NOMO-1 treated with dmso at 0.1 percent for 144 hours (cell line): Measurements from ENCODE around the gene GPS1.

ENCODE experiments used
- DNase-seq: peaks from one replicate; lab custom pipeline; 2025; ENCODE audit not compliant: unreplicated experiment; lab: John Stamatoyannopoulos, UW

The GPS1 gene

DNA sequence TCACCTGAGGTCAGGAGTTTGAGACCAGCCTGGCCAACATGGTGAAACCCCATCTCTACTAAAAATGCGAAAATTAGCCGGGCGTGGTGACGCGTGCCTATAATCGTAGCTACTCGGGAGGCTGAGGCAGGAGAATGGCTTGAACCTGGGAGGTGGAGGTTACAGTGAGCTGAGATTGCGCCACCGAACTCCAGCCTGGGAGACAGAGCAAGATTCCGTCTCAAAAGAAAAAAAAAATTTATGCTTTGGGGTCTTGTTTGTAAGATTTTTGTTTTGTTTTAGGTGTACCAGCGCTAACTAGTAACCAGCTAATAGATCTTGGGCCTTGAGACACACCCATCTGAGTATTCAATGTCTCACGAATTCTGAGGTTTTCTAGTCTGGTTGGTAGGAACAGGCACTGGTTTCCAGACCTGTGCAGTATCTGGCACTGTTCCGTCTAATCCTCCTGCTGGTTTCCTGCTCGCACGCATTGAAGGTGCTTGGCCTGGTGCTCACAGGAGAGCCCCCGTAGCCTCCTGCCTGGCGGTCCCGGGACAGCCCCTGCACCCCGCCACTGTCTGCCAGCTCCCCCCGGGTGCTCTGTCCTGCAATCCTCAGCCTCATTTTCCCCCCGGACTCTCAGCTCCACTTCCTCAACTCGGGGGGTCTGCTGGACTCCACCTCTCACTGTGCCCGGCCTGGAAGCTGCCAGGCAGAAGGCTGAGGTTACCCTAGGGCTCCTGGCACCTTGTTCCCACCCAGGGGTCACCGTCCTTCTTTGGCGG lies 24.5 kb downstream of the GPS1 start:
- DNase-seq: no peak

DNA sequence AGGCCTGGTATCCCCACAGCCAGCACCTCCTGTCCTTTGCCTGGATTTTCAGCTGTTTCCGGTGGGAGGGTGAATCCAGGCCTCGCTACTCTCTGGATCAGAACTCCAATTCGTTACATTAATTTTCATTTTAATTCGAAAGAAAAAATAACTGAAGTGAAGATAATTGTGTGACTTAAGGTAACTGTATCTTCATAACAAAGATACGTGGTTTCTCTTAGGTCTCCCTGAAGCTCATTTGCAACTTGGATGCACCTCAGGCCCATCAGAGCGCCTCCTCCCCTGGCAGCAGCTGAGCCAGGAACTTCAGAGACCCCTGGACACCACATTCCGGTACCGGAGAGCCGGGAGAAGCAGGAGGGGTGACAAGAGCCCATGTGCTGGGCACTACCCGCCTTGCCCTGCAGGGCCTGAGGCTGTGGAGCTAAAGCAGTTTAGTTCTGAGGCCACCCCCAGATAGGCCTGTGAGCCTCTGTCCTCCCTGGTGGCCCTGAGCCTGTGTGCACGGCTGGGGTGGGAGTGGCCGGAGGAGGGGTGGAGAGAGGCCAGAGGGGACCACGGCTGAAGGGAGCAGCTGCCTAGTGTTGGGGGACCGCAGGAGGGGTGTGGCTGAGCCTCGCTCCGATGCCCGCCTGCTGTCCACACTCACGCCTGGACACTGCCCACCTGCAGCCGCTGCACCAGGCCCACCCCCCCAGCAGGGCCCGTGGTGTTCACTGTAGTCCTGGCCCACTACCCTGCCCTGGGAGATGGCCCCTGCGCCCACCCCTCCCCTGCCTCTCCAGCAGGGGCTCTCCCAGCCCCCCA lies 25.3 kb downstream of the GPS1 start:
- no peak for DNase-seq

DNA sequence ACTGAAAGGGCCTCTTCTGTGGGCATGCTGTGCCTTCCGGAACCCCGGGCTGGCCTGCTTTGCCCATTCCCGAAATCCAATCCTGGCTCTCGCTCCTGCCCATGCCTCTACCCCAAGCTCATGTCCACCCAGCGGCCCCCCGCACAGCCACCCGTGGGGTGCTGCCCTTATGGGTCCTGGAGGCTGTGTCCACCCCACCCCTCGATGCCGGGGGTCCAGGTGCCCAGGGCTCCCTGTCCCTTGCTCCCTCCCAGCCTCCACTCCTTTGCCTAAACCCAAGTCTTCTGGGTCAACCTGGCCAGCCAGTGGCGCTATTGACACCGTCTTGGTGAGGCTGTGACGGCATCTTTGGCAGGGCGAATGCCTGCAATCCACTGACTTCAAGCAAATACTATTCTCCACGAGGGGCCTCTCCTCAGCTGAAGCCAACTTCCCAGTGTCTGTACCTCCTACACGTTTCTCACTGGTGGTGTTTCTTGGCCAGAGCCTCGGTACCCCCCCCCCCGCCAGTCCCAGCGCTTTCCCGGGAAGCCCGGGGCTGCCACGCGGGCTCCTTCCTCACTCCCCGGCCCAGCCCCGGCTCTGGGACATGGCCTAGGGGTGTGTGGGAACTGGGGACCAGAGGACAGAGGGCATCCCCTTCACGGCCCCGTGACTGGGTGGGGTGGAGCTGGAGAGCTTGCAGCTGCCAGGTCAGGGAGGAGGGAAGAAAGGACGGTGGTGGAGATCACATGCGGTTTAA lies 26.1 kb downstream of the GPS1 start:
- no peak for DNase-seq

DNA sequence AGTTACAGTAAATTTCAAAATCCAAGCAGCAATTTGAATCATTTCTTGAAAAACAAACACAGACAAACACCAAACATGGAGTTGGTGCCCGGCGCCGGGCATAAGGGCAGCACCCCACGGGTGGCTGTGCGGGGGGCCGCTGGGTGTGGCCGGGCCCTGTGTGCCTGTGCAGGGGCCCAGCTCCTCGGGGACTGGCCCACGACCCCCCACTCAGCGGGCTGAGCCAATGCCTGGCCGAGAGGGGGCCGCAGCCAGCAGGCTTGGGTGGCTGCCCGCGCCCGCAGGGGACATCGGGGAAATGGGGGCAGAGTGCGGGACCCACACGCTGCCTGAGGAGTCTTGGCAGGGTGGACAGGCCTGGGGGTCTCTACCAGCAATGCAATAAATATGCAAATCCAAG lies 26.7 kb downstream of the GPS1 start:
- DNase-seq: no peak

DNA sequence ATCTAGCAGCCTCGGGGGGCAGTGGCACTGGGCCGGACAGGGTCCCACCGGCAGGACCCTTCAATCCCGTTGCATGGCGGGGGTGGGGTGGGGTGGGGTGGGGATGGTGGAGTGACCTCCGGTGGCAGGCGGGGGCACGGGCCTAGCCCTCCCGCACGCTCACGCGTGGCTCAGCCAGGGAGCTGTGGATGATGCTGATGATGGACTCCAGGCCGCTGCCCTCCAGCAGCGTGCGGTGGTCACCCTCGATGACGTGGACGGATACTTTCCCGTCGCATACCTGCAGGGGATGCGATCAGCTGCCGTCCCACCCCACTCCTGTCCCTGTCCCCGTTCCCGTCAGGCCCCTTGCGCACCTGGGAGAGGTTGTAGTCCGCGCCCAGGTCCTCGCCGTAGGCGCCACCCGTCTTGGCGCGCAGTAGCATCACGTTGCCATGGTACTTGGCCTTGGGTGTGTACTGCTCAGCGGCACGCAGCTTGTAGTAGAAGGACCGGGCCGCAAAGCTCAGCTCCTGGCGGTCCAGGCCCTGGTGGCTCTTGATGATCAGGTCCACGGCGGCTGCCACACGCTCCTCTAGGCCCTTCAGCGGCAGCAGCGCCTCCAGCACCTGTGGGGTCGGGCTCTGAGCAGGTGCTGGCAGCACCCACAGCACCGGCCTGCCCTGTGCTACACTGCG lies 27.4 kb downstream of the GPS1 start:
- no peak for DNase-seq

DNA sequence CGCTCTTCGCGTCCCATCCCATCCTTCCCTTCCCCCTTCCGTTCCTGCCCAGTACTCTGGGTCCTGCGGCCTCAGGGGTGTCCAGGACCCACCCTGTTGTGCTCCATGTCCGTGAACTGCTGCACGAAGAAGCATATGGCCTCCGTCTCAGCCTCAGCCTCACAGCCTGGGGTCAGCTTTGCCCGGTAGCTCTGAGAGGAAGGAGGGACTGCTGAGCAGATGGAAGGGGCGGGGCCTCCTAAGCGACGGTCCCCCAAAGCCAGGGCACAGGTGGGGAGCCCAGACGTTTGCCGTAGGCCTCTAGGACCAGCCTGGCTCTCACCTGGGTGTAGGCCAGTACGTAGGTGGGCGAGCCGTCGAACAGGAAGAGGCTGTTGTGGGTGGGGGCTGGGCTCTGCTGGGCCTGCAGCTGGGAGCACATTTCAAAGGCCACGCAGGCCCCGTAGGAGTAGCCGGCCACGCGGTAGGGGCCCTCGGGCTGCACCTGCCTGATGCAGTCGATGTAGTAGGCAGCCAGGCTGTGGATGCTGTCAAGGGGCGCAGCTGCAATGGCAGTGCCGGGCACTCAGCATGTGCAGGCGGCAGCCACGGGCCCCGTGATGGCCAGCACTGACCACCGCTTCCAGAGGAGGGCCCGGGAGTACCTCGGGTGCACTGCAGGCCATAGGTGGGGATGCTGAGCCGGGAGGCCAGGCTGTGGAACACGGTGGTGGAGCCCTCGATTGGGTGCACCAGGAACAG lies 28.5 kb downstream of the GPS1 start:
- no peak for DNase-seq

DNA sequence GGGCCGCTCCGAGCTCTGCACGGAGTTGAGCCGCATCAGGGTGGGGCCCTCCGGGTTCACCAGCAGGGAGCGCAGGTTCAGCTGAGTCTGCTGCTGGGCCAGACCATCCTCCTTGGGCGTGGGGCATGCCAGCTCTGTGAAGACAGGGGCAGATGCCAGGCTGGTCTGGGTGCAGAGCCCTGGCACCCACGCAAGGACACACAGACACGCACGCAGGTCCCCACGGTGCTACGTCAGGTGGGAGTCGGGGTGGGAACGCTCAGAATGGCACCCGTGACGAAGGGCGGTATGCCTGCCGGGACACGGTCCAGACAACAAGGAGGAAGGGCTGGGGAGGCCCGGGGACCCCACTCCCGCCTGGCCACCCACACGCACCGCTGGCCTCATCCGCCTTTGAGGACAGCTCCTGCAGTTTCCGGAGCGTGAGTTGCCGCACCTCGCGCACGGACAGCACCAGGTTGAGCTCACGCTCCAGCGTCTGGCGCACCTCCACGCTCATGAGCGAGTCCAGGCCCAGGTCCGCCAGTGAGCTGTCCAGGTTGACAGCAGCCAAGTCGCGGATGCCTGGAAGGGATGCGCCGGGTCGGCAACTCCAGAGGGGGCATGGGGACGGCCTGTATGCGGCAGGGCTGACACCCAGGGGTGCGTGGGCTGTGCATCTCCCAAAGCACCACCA lies 29.2 kb downstream of the GPS1 start:
- DNase-seq: no peak

DNA sequence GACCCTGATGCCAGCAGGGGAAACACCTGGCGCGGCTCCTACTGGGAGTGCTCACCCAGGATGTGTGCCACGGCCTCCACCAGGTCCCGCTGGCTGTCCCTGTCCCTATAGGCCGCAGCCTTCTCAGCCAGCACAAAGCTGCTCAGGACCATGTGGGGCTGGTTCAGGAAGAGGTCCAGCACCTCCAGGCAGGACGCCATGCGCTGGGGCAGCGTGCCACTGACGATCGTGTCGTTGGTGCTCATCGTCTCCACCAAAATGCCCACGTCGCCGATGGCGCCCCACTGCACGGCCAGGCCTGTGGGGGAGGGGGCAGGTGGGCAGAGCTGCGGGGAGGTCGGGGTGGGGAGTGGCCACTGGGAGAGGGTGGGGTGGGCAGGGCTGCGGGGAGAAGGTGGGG lies 29.8 kb downstream of the GPS1 start:
- DNase-seq: no peak

DNA sequence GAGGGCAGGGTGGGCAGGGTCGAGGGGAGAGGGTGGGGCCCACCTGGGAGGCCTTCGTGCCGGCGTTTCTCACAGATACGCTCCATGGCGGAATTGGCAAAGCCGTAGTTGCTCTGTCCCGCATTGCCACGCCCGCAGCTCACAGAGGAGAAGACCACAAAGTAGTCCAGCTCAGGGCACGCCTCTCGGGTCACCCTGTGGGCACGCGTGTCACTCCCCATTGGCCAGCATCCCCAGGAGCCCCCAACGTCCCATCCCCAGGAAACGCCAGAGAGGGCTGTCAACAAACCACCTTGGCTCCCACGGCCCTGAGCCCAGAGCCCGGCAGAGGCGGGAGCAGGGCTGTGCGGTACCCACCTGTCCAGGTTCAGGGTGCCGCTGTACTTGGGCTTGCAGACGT lies 30.3 kb downstream of the GPS1 start:
- DNase-seq: no peak

DNA sequence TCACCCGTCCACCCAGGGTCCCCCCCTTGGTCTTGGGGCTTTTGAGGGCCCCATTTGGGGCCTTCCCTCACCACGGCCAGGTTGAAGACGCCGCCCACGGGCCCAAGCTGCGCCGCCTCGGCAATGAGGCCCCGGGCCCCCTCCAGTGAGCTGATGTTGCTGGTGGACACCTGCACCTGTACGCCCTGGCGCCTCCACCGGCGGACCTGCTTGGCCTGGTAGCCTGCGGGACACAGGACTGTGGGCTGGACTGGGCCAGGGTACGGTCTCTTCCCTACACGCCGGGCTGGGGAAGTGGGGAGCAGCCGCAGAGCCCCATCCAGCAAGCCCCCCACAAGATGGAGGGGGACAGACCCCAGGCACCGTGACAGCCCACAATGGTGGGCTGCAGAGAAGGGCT lies 30.8 kb downstream of the GPS1 start:
- no peak for DNase-seq

DNA sequence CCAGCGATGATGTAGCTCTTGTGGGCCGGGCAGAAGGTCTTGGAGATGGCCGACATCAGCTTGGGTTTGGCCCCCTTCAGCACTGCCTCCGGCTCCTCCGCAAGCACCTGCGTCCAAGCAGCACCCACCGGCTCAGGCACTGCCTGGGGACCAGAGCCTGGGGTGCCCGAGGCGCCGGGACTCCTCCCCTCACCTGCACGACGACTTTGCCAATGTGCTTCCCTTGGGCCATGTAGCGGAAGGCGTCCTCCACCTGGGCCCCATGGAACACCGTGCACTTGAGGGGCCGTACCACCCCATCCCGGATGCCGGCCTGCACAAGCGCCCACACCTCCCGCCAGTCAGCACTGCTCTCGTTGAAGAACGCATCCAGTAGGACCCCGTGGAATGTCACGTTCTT lies 31.3 kb downstream of the GPS1 start:
- DNase-seq: no peak

DNA sequence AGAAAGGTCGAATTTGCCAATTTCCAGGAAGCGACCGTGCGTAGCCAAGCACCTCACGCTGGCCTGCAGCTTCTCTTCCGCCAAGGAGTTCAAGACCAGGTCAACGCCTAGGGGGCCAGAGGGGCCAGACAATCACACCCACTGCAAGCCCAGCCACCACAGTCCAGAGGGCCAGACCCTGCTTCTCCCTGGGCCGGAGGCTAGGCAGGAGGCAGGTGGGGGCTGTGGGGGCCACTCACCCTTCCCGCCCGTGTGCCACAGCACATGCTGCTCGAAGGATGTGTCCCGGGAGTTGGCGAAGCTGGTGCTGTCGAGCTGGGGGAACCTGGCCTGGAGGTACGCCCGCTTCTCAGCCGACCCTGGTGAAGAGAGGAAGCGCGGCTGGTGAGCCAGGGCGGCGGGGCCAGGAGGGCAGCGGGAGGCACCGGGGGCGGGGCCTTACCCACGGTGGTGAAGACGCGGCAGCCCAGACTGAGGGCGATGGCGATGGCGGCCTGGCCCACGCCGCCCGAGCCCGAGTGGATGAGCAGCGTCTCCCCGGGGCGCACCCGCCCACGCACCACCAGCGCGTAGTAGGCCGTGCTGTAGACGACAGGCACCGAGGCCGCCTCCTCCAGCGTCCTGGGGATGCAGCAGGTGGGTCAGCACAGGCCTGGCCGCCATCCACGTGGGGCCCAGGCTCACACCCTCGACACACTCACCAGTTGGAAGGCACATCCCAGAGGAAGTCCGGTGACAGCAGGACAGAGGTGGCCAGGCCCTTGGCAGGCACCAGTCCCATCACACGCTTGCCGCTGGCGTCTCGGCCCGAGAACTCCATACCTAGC lies 32.0 kb downstream of the GPS1 start:
- no peak for DNase-seq

DNA sequence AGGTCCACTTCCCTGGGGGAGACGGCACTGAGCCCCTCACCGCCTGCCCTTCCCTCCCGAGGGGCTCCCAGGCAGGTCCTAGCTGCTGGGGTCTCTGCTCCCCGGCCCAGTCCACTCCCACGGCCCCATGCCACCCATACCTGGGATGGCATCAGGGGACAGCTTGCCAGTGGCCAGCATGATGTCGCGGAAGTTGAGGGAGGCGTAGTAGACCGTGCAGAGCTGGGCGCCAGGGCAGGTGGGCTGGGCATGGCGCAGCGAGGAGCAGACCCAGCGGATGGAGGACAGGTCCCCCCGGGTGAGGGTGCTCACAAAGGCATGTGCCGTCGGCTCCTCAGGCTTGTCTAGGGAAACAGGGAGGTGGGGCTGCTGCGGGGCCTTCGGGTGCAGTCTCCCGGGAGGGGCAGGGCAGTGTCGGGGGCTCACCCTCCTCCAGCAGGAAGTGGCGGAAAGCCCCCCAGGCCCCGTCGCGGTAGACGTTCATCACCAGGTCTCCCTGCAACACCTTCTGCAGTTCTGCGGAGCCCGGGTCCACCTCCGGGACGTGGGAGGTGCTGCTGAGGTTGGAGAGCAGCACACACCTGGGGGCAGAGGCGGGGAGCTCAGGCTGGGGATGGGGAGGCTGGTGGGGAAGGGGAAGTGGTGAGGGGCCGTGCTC lies 32.8 kb downstream of the GPS1 start:
- no peak for DNase-seq

DNA sequence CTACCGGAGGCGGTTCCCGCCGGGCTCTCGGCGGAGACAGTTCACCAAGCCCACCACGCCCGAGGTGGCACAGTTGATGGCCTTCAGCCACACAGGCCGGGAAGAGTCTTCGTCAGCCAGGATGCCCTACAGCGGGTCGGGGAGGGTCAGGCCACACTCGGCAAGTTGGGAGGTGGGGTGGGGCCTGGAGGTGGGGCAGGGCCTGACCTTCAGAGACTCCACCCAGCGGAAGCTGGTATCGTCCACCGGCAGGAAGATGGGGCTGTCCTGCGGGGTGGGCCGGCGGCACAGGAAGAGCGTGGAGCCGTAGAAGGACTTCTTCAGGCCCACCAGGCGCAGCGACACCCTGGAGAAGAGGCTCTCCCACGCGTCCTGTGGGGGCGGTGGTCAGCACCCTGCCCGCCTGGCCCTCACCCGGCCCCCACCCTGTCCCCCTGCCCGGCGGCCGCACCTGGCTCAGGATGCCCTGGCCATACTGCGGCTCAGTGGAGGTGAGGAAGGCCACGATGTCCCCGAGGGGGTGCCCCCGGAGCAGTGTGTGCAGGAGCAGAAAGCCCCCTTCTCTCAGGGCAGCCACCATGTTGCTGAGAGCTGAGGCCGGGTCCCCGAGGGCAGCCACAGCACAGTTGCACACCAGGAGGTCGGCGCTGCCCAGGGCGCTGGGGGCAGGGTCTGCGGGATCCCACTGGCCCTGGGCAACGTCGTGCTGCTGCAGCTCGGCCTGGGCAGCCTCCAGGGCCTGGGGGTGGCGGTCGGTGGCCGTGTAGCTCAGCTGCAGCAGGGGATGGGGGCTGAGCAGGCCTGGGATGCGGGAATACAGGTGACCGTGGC lies 33.5 kb downstream of the GPS1 start:
- no peak for DNase-seq

DNA sequence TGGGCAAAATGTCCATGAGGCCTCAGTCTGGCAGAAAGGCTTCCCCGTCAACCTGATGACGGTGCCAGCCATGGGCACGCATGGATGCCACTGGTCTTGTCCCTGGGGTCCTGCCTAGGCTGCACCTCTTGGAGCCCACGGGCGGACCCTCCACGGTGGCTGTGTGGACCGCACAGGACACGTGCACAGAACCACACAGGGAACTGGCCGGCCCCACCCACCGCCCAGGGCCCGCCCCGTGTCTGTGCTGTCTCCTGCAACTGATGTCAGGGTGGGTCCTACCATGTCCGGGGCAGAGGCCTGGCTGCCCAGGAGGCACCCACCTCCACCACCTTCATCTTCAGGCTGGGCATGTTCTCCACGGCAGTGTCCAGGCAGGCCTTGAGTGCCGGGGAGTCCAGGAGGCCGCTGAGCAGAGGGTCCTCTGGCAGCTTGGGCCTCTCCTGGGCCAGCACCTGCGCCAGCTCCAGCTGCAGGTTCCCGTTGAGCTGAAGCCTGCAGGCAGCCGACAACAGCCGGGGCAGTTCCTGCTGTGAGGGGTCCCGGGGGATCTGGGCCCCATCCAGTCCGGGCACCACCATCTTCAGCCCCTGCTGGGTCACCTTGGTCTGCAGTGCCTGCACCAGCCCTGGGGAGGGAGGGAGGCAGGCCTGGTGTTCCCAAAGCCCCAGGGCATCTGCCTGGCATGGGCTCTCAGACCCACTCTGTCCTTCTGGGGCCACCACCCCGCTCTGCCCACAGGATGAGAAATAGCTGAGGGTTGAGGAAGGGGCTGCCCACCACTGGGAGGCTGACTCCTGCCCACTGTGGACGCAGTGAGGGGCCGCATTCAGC lies 34.5 kb downstream of the GPS1 start:
- no peak for DNase-seq

DNA sequence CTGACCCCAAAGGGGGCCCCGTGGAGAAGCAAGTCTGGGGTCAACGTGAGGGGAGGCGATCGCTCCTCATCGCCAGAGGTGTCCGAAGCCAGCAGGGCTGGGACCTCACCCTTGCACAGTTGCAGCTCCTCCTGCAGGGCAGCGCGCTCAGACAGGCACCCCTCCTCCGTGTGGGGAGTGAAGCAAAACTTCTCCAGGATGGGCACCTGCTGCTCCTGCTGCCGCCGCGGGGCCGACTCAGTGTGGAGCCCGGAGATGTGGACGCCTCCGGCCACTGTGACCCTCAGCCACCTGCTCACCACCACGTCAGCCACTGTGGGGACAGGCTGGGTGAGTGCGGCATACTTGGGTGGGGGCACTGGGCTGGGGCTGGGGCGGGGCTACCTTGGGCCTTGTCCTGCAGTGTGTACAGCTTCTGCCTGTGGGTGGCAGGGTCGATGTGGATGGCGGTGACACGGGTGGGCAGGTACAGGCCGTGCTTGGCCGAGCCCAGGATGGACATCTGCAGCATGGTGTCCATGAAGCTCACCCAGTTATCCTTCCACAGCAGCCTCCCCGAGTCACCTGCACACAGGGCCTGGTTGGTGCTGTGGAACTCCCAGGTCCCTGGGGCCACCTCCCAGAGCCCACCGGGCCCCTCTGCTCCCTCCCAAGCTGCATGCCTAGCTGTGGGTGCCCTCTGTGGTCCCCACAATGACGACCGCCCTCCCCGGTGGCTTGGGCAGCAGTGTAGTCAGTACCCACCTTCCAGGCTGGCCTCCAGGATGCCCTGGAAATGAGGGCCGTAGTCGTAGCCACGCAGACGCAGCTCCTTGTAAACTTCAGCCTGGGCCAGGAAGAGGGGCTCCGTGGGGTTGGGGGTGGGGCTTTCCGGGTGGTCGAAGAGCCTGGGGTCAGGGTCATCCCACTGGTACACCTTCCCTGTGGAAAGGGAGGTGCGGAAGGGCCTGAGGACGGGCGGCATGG lies 35.5 kb downstream of the GPS1 start:
- DNase-seq: no peak
